HepG2 (cell line): Measurements from ENCODE around the gene THAP9. TPM values are rescaled to one million over a fixed set of nuclear protein-coding genes. Genes with fewer than 3 reads are reported as not detected.

ENCODE experiments used
- ATAC-seq: fragments of 200-7000 bp; cut with Tn5 transposase; 3 replicates; pipeline ENCODE4 v1.9.1; 2020; ENCODE audit warnings: mild to moderate bottlenecking, moderate library complexity
- BruUV-seq: library from RNA; stranded (reverse); fragments of 400-500 nt; replicated peaks from 2 replicates; lab custom pipeline; 2021; lab: Mats Ljungman, UMichigan
- CTCF ChIA-PET: fragments of 300-600 bp; formaldehyde crosslinking; extraction: SDS; loops from one replicate; lab custom pipeline; 2021; ENCODE audit warnings: low total read pairs, inconsistent platforms, low intra/inter-chr PET ratio; lab: Yijun Ruan, JAX
- POLR2A ChIA-PET: fragments of 350-600 bp; sonication (Branson Sonifier 250); formaldehyde crosslinking; loops from one replicate; lab custom pipeline; 2020; ENCODE audit warnings: antibody characterized with exemption, inconsistent platforms; lab: Yijun Ruan, JAX
- DNase-seq: peaks from one replicate; pipeline ENCODE4 v3.0.0-alpha.2; 2015; ENCODE audit warnings: low spot score
- FAIRE-seq: peaks from 3 replicates; lab custom pipeline; 2011; peaks lifted over from hg19 to GRCh38; lab: Jason Lieb, UNC
- H2AFZ ChIP-seq: one replicate; pipeline ENCODE4 v1.6.1; 2011; ENCODE audit warnings: low read length, inconsistent platforms
- H3K27ac ChIP-seq: fragments of 300-600 bp; 3 replicates; pipeline ENCODE4 v1.8.0; 2011; ENCODE audit warnings: mixed run types, mild to moderate bottlenecking, mixed read lengths, low read length, inconsistent platforms; ENCODE audit not compliant: insufficient read depth; ENCODE audit errors: extremely low read length
- H3K27me3 ChIP-seq, 2 experiments: fragments of 200-600 bp in 1 of 2; 2 replicates in 1 of 2; 3 replicates in 1 of 2; pipeline versions ENCODE4 v1.6.0 to v1.8.0; 2011; ENCODE audit warnings: low read length in 2 of 2, mild to moderate bottlenecking in 2 of 2, moderate library complexity in 2 of 2, inconsistent platforms in 1 of 2; ENCODE audit not compliant: insufficient read depth in 2 of 2, control insufficient read depth in 1 of 2
- H3K36me3 ChIP-seq, 2 experiments: fragments of 200-600 bp in 1 of 2; replicated peaks in 1 of 2; 2 replicates in 1 of 2; 3 replicates in 1 of 2; pipeline versions ENCODE4 v1.5.1 to v1.8.0; 2011; ENCODE audit warnings: low read length in 2 of 2, inconsistent platforms in 1 of 2; ENCODE audit not compliant: insufficient read depth in 2 of 2, control insufficient read depth in 1 of 2
- H3K4me1 ChIP-seq: 2 replicates; pipeline ENCODE4 v1.5.1; 2012; ENCODE audit warnings: low read length, inconsistent platforms; ENCODE audit not compliant: insufficient read depth
- H3K4me2 ChIP-seq: 2 replicates; pipeline ENCODE4 v1.6.0; 2011; ENCODE audit warnings: low read depth, low read length, inconsistent platforms
- H3K4me3 ChIP-seq, 3 experiments: fragments of 200-600 bp in 1 of 3; sonication (generic), shearing (Covaris generic) in 1 of 3; replicated peaks in 1 of 3; 2 replicates each; pipeline ENCODE4 v1.5.1; 2011 to 2016; ENCODE audit warnings: low read length in 3 of 3, inconsistent platforms in 2 of 3, low read depth in 2 of 3, mild to moderate bottlenecking in 2 of 3, control low read depth in 1 of 3, mixed read lengths in 1 of 3; ENCODE audit not compliant: insufficient read depth in 1 of 3
- H3K79me2 ChIP-seq: one replicate; pipeline ENCODE4 v1.6.1; 2011; ENCODE audit warnings: low read length, inconsistent platforms; ENCODE audit not compliant: insufficient read depth
- H3K9ac ChIP-seq: 2 replicates; pipeline ENCODE4 v1.6.0; 2011; ENCODE audit warnings: mild to moderate bottlenecking, low read depth, low read length, inconsistent platforms; ENCODE audit not compliant: insufficient read depth
- H3K9me3 ChIP-seq: 2 replicates; pipeline ENCODE4 v1.5.1; 2012; ENCODE audit warnings: mild to moderate bottlenecking, low read length
- H4K20me1 ChIP-seq: 2 replicates; pipeline ENCODE4 v1.6.0; 2011; ENCODE audit warnings: inconsistent platforms, mild to moderate bottlenecking, low read length, moderate library complexity; ENCODE audit not compliant: insufficient read depth
- KDM2A ChIP-seq: sonication (generic); formaldehyde crosslinking; IDR thresholded peaks from 2 replicates; pipeline ENCODE4 v1.4.0; 2020; ENCODE audit warnings: low read depth, missing genetic modification reagents, borderline replicate concordance
- PHF21A ChIP-seq: sonication (generic); formaldehyde crosslinking; IDR thresholded peaks from 2 replicates; pipeline ENCODE4 v1.5.0; 2020; ENCODE audit warnings: mild to moderate bottlenecking, missing genetic modification reagents
- ZBTB49 ChIP-seq: sonication (generic); formaldehyde crosslinking; IDR thresholded peaks from 2 replicates; pipeline ENCODE4 v1.4.0; 2020; ENCODE audit warnings: missing genetic modification reagents, borderline replicate concordance
- ZNF33A ChIP-seq: sonication (generic); formaldehyde crosslinking; IDR thresholded peaks from 2 replicates; pipeline ENCODE4 v1.5.1; 2020; ENCODE audit warnings: missing genetic modification reagents, mild to moderate bottlenecking, moderate library complexity, borderline replicate concordance
- ZNF569 ChIP-seq: sonication (generic); formaldehyde crosslinking; IDR thresholded peaks from 2 replicates; pipeline ENCODE4 v1.5.0; 2020; ENCODE audit warnings: mild to moderate bottlenecking, missing genetic modification reagents, moderate library complexity, borderline replicate concordance
- ZNF670 ChIP-seq: sonication (generic); formaldehyde crosslinking; IDR thresholded peaks from 2 replicates; pipeline ENCODE4 v1.8.0; 2022; ENCODE audit warnings: mild to moderate bottlenecking, missing genetic modification reagents, borderline replicate concordance
- ZNF749 ChIP-seq: sonication (generic); formaldehyde crosslinking; IDR thresholded peaks from 2 replicates; pipeline ENCODE4 v1.8.0; 2022; ENCODE audit warnings: mild to moderate bottlenecking, missing genetic modification reagents, moderate library complexity, borderline replicate concordance
- ZNF816 ChIP-seq: sonication (generic); formaldehyde crosslinking; IDR thresholded peaks from 2 replicates; pipeline ENCODE4 v1.8.0; 2022; ENCODE audit warnings: missing genetic modification reagents, mild to moderate bottlenecking, borderline replicate concordance
- ZSCAN12 ChIP-seq: sonication (generic); formaldehyde crosslinking; IDR thresholded peaks from 2 replicates; pipeline ENCODE4 v1.9.0; 2021; ENCODE audit warnings: mild to moderate bottlenecking, missing genetic modification reagents
- WGBS: methylation state at CpG from one replicate; pipeline ENCODE4 v1.1.6; 2017; ENCODE audit warnings: low lambda C conversion rate; 5-methylcytosine and 5-hydroxymethylcytosine counted together
- in situ Hi-C: cut with HindIII; loops from 2 replicates; pipeline ENCODE4 v1.10.0; 2017; ENCODE audit warnings: low pct_unique_long_range_greater_than_20kb; ENCODE audit not compliant: extremely low pct_ligation_motif_present
- intact Hi-C: fragments of 100-400 bp; cut with micrococcal nuclease; formaldehyde crosslinking; loops from one replicate; pipeline ENCODE4 v1.10.0; 2022; ENCODE audit not compliant: unreplicated experiment
- polyA plus RNA-seq, 8 experiments: library from polyadenylated mRNA; depleted of rRNA in 3 of 8; stranded (reverse) in 7 of 8; unstranded in 1 of 8; fragments of >200 nt; fragmentation: Illumina TruSeq in 4 of 8; extraction: Trizol in 4 of 8; gene quantifications; 2 replicates each; pipeline versions ENCODE4 v1.2.1 to v1.2.3, GENCODE V29; 2011 to 2016; ENCODE audit warnings: low read depth in 4 of 8, missing spikeins in 1 of 8, mixed read lengths in 1 of 8; ENCODE audit not compliant: insufficient read depth in 1 of 8
- total RNA-seq, 5 experiments: library from RNA; depleted of rRNA; stranded (reverse); fragments of >200 nt; fragmentation: Illumina TruSeq; extraction: Trizol; gene quantifications; 2 replicates each; pipeline ENCODE4 v1.2.3, GENCODE V29; 2016; ENCODE audit warnings: low read depth in 1 of 5
- TF ChIP-seq, protein P1 (sequence below): IDR thresholded peaks from 2 replicates; pipeline ENCODE4 v1.6.1; 2016; ENCODE audit warnings: low read depth, missing genetic modification reagents, missing compliant biosample characterization

THAP9 gene
- total and polyA plus RNA-seq, 2 of the 13 experiments (the other 11 are each of a cell fraction or from before 2014, with no cell fraction given) = 6.0 to 7.2 TPM

- Histone ChIP-seq H4K20me1 (no peaks in the 10 kb centered on the region), H3K4me3 (peak overlapping the region; percentile 77 to 88 (median 82)), H3K4me2 (peak overlapping the region; percentile 72), H3K27me3 (no peaks in the 10 kb centered on the region; a peak in 1 of 5 replicates), H3K27ac (peak overlapping the region; percentile 91), H3K79me2 (peaks cover 66% of the 10 kb centered on the region), H2AFZ (peak overlapping the region; percentile 66), H3K9me3 (no peaks in the 10 kb centered on the region), H3K36me3 (no peaks in the 10 kb centered on the region; a peak in 1 of 5 replicates), H3K4me1 (peaks cover 42% of the 10 kb centered on the region), H3K9ac (peak overlapping the region; percentile 95)
- WGBS = 0% methylated on average over 14 of the region's 14 CpGs
- FAIRE-seq = no peak
- POLR2A ChIA-PET = interaction anchor here (1.3 to 4.3 kb wide), 9 partner anchors 8 to 471 kb away, joined by 3 to 76 read pairs (median 10); partner anchors contain the start of genes COPS4 and LIN54
- in situ Hi-C loops (no loop called here), intact Hi-C loops (loop anchor here (2.0 kb wide), 1 partner anchor 15 kb away; no protein-coding TSS in a partner anchor)
- CTCF ChIA-PET = no interaction called here
- BruUV-seq = no TSS peak
- ATAC-seq = no peak
- DNase-seq = no peak
- TF ChIP-seq, protein P1, sequence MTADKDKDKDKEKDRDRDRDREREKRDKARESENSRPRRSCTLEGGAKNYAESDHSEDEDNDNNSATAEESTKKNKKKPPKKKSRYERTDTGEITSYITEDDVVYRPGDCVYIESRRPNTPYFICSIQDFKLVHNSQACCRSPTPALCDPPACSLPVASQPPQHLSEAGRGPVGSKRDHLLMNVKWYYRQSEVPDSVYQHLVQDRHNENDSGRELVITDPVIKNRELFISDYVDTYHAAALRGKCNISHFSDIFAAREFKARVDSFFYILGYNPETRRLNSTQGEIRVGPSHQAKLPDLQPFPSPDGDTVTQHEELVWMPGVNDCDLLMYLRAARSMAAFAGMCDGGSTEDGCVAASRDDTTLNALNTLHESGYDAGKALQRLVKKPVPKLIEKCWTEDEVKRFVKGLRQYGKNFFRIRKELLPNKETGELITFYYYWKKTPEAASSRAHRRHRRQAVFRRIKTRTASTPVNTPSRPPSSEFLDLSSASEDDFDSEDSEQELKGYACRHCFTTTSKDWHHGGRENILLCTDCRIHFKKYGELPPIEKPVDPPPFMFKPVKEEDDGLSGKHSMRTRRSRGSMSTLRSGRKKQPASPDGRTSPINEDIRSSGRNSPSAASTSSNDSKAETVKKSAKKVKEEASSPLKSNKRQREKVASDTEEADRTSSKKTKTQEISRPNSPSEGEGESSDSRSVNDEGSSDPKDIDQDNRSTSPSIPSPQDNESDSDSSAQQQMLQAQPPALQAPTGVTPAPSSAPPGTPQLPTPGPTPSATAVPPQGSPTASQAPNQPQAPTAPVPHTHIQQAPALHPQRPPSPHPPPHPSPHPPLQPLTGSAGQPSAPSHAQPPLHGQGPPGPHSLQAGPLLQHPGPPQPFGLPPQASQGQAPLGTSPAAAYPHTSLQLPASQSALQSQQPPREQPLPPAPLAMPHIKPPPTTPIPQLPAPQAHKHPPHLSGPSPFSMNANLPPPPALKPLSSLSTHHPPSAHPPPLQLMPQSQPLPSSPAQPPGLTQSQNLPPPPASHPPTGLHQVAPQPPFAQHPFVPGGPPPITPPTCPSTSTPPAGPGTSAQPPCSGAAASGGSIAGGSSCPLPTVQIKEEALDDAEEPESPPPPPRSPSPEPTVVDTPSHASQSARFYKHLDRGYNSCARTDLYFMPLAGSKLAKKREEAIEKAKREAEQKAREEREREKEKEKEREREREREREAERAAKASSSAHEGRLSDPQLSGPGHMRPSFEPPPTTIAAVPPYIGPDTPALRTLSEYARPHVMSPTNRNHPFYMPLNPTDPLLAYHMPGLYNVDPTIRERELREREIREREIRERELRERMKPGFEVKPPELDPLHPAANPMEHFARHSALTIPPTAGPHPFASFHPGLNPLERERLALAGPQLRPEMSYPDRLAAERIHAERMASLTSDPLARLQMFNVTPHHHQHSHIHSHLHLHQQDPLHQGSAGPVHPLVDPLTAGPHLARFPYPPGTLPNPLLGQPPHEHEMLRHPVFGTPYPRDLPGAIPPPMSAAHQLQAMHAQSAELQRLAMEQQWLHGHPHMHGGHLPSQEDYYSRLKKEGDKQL = no peak
- TF ChIP-seq PHF21A (CRISPR knock-in tag) = no peak
- TF ChIP-seq ZNF569 (CRISPR knock-in tag) = no peak
- no peak for TF ChIP-seq ZNF749 (CRISPR knock-in tag)
- TF ChIP-seq ZSCAN12 (CRISPR knock-in tag) = 0 out of 2 replicates have a peak, but pooled peaks have one; percentile 40
- TF ChIP-seq KDM2A (CRISPR knock-in tag) = no peak
- TF ChIP-seq ZBTB49 (CRISPR knock-in tag) = no peak
- 0 out of 2 replicates have a peak, but pooled peaks have one; percentile 37 for TF ChIP-seq ZNF670 (CRISPR knock-in tag)
- TF ChIP-seq ZNF816 (CRISPR knock-in tag) = 0 out of 2 replicates have a peak, but pooled peaks have one; percentile 51
- TF ChIP-seq ZNF33A = peak; percentile 84; the same call in 1 of the 2 replicates
Measured at GRCh38 chr4:82900066-82900410, 497 bp upstream of the THAP9 start.
